IMR-90 (cell line): Measurements from ENCODE around the gene ATP6V1E1. TPM values are rescaled to one million over a fixed set of nuclear protein-coding genes. Genes with fewer than 3 reads are reported as not detected.

Experiments
- ATAC-seq: fragments of 200-7000 bp; cut with Tn5 transposase; 2 replicates; pipeline ENCODE4 v1.9.1; 2020; ENCODE audit warnings: low read depth, mild to moderate bottlenecking, moderate library complexity
- BruUV-seq: library from RNA; stranded (reverse); fragments of 400-500 nt; replicated peaks from 2 replicates; lab custom pipeline; 2021; lab: Mats Ljungman, UMichigan
- CTCF ChIA-PET: fragments of 300-600 bp; formaldehyde crosslinking; extraction: SDS; loops from one replicate; lab custom pipeline; 2021; ENCODE audit warnings: antibody characterized with exemption; lab: Yijun Ruan, JAX
- POLR2A ChIA-PET: fragments of 300-600 bp; sonication (Branson Sonifier 250); formaldehyde crosslinking; loops from one replicate; lab custom pipeline; 2022; ENCODE audit warnings: antibody characterized with exemption; ENCODE audit not compliant: unreplicated experiment; lab: Charles Lee
- DNase-seq: peaks from one replicate; pipeline ENCODE4 v3.0.0; 2013
- H2AFZ ChIP-seq: replicated peaks from 2 replicates; pipeline ENCODE3; 2013; ENCODE audit warnings: low read length, mild to moderate bottlenecking; ENCODE audit not compliant: poor library complexity
- H2AK5ac ChIP-seq: 2 replicates; pipeline ENCODE4 v1.6.1; 2013; ENCODE audit warnings: low read depth, low read length, inconsistent platforms
- H2AK9ac ChIP-seq: replicated peaks from 2 replicates; pipeline ENCODE3; 2013; ENCODE audit warnings: mild to moderate bottlenecking, low read depth, low read length, moderate library complexity; ENCODE audit not compliant: poor library complexity
- H2BK120ac ChIP-seq: 2 replicates; pipeline ENCODE4 v1.6.1; 2013; ENCODE audit warnings: low read depth, low read length, inconsistent platforms
- H2BK15ac ChIP-seq: 3 replicates; pipeline ENCODE4 v1.6.1; 2013; ENCODE audit warnings: low read depth, low read length, inconsistent platforms
- H2BK20ac ChIP-seq: 2 replicates; pipeline ENCODE4 v1.6.1; 2013; ENCODE audit warnings: low read depth, mild to moderate bottlenecking, inconsistent platforms, low read length, moderate library complexity
- H2BK5ac ChIP-seq: 2 replicates; pipeline ENCODE4 v1.6.1; 2013; ENCODE audit warnings: mild to moderate bottlenecking, low read depth, low read length, inconsistent platforms; ENCODE audit not compliant: poor library complexity, severe bottlenecking
- H3K14ac ChIP-seq: replicated peaks from 2 replicates; pipeline ENCODE4 v1.6.1; 2013; ENCODE audit warnings: low read depth, low read length, inconsistent platforms
- H3K18ac ChIP-seq: 2 replicates; pipeline ENCODE4 v1.6.1; 2013; ENCODE audit warnings: low read depth, low read length, control low read depth
- H3K23ac ChIP-seq: 2 replicates; pipeline ENCODE4 v1.6.1; 2013; ENCODE audit warnings: low read depth, low read length, inconsistent platforms
- H3K27ac ChIP-seq: 2 replicates; pipeline ENCODE4 v1.5.1; 2013; ENCODE audit warnings: mild to moderate bottlenecking, control low read depth, low read length; ENCODE audit not compliant: insufficient read depth
- H3K27me3 ChIP-seq: 2 replicates; pipeline ENCODE4 v1.6.1; 2013; ENCODE audit warnings: low read length; ENCODE audit not compliant: control insufficient read depth, insufficient read depth
- H3K36me3 ChIP-seq: 2 replicates; pipeline ENCODE4 v1.6.1; 2013; ENCODE audit warnings: low read length, mixed read lengths; ENCODE audit not compliant: control insufficient read depth, insufficient read depth
- H3K4ac ChIP-seq: 2 replicates; pipeline ENCODE4 v1.6.1; 2013; ENCODE audit warnings: low read depth, low read length, inconsistent platforms
- H3K4me1 ChIP-seq: 2 replicates; pipeline ENCODE4 v1.6.1; 2013; ENCODE audit warnings: low read length, mixed read lengths; ENCODE audit not compliant: control insufficient read depth, insufficient read depth
- H3K4me2 ChIP-seq: 2 replicates; pipeline ENCODE4 v1.6.1; 2013; ENCODE audit warnings: low read depth, mild to moderate bottlenecking, control low read depth, low read length, moderate library complexity
- H3K4me3 ChIP-seq: 2 replicates; pipeline ENCODE4 v1.5.1; 2013; ENCODE audit warnings: low read depth, mild to moderate bottlenecking, control low read depth, low read length, moderate library complexity; ENCODE audit not compliant: insufficient read depth
- H3K56ac ChIP-seq: 2 replicates; pipeline ENCODE4 v1.6.1; 2013; ENCODE audit warnings: low read length, inconsistent platforms; ENCODE audit not compliant: insufficient read depth; ENCODE audit errors: extremely low read depth
- H3K79me1 ChIP-seq, 2 experiments: 2 replicates each; pipeline ENCODE4 v1.6.1; 2013; ENCODE audit warnings: low read length in 2 of 2, inconsistent platforms in 1 of 2, low read depth in 1 of 2
- H3K9ac ChIP-seq: 2 replicates; pipeline ENCODE4 v1.6.1; 2013; ENCODE audit warnings: low read depth, low read length, control low read depth
- H3K9me1 ChIP-seq: 2 replicates; pipeline ENCODE4 v1.6.1; 2013; ENCODE audit warnings: low read length, inconsistent platforms; ENCODE audit not compliant: insufficient read depth
- H3K9me3 ChIP-seq: 2 replicates; pipeline ENCODE4 v1.6.1; 2013; ENCODE audit warnings: low read length; ENCODE audit not compliant: control insufficient read depth, insufficient read depth
- H4K20me1 ChIP-seq: 2 replicates; pipeline ENCODE4 v1.6.1; 2013; ENCODE audit warnings: low read length, inconsistent platforms; ENCODE audit not compliant: insufficient read depth
- H4K5ac ChIP-seq: 2 replicates; pipeline ENCODE4 v1.6.1; 2013; ENCODE audit warnings: mild to moderate bottlenecking, low read depth, low read length, control low read depth
- H4K8ac ChIP-seq, 2 experiments: 2 replicates each; pipeline ENCODE4 v1.6.1; 2013; ENCODE audit warnings: low read depth in 2 of 2, low read length in 2 of 2, control low read depth in 1 of 2, inconsistent platforms in 1 of 2
- H4K91ac ChIP-seq: 2 replicates; pipeline ENCODE4 v1.6.1; 2013; ENCODE audit warnings: low read depth, low read length, inconsistent platforms; ENCODE audit not compliant: insufficient read depth
- BHLHE40 ChIP-seq: fragments of 150-350 bp; IDR thresholded peaks from 2 replicates; pipeline ENCODE4 v1.6.1; 2016; ENCODE audit warnings: mild to moderate bottlenecking, low read depth, low read length
- CEBPB ChIP-seq: IDR thresholded peaks from 2 replicates; pipeline ENCODE4 v1.6.1; 2012; ENCODE audit warnings: low read depth, low read length, improper control_type of control experiment
- CHD1 ChIP-seq: IDR thresholded peaks from 2 replicates; pipeline ENCODE4 v1.6.1; 2012; ENCODE audit warnings: low read depth, low read length, improper control_type of control experiment
- CTCF ChIP-seq: conservative IDR thresholded peaks from 2 replicates; pipeline ENCODE4 v1.5.1; 2012; ENCODE audit warnings: mild to moderate bottlenecking, low read depth, low read length, improper control_type of control experiment
- ELK1 ChIP-seq: fragments of 150-350 bp; IDR thresholded peaks from 2 replicates; pipeline ENCODE4 v1.6.1; 2016; ENCODE audit warnings: low read depth, mild to moderate bottlenecking, low read length, moderate library complexity, borderline replicate concordance
- FOS ChIP-seq: fragments of 150-350 bp; IDR thresholded peaks from 2 replicates; pipeline ENCODE4 v1.6.1; 2016; ENCODE audit warnings: low read depth, low read length
- MAFK ChIP-seq: IDR thresholded peaks from 2 replicates; pipeline ENCODE4 v1.6.1; 2012; ENCODE audit warnings: low read depth, low read length, improper control_type of control experiment
- MAZ ChIP-seq: IDR thresholded peaks from 2 replicates; pipeline ENCODE4 v1.6.1; 2012; ENCODE audit warnings: low read depth, mild to moderate bottlenecking, low read length, improper control_type of control experiment, moderate library complexity, borderline replicate concordance
- MXI1 ChIP-seq: IDR thresholded peaks from 2 replicates; pipeline ENCODE4 v1.6.1; 2012; ENCODE audit warnings: low read depth, mild to moderate bottlenecking, low read length, moderate library complexity, borderline replicate concordance
- NFE2L2 ChIP-seq: fragments of 150-350 bp; IDR thresholded peaks from 2 replicates; pipeline ENCODE4 v1.6.1; 2016; ENCODE audit warnings: low read depth, mild to moderate bottlenecking, low read length
- POLR2A ChIP-seq: IDR thresholded peaks from 2 replicates; pipeline ENCODE4 v1.6.1; 2012; ENCODE audit warnings: mild to moderate bottlenecking, low read depth, low read length
- RAD21 ChIP-seq: IDR thresholded peaks from 2 replicates; pipeline ENCODE4 v1.6.1; 2012; ENCODE audit warnings: low read length, improper control_type of control experiment
- RCOR1 ChIP-seq: IDR thresholded peaks from 2 replicates; pipeline ENCODE4 v1.6.1; 2012; ENCODE audit warnings: mild to moderate bottlenecking, low read length, improper control_type of control experiment; ENCODE audit not compliant: insufficient replicate concordance
- RFX5 ChIP-seq: IDR thresholded peaks from 2 replicates; pipeline ENCODE4 v1.8.0; 2012; ENCODE audit warnings: low read depth, mild to moderate bottlenecking, low read length, moderate library complexity
- SMC3 ChIP-seq: fragments of 150-350 bp; IDR thresholded peaks from 2 replicates; pipeline ENCODE4 v1.6.1; 2016; ENCODE audit warnings: low read depth, mild to moderate bottlenecking, antibody characterized with exemption, low read length, moderate library complexity
- WGBS, 2 experiments: methylation state at CpG; one replicate each; pipeline versions ENCODE4 v1.1.5 to v1.1.7; 2013; ENCODE audit warnings: missing lambda C conversion rate in 2 of 2; ENCODE audit not compliant: insufficient read length in 1 of 2; ENCODE audit errors: extremely low coverage in 2 of 2; 5-methylcytosine and 5-hydroxymethylcytosine counted together
- dilution Hi-C: fragments of 300-500 bp; cut with HindIII; formaldehyde crosslinking; loops from one replicate; pipeline ENCODE4 v1.14.3; 2018; ENCODE audit warnings: low sequenced_read_pairs; ENCODE audit not compliant: unreplicated experiment
- in situ Hi-C: fragments of 300-500 bp; cut with MboI; formaldehyde crosslinking; loops from 3 replicates; pipeline ENCODE4 v1.14.3; 2019; ENCODE audit warnings: low sequenced_read_pairs, inconsistent platforms, mixed read lengths
- intact Hi-C: fragments of 100-400 bp; cut with micrococcal nuclease; formaldehyde crosslinking; loops from 2 replicates; pipeline ENCODE4 v1.10.0; 2022
- polyA plus RNA-seq, 3 experiments: library from polyadenylated mRNA; depleted of rRNA; stranded (reverse); fragments of >200 nt; gene quantifications; 2 replicates each; pipeline ENCODE4 v1.2.3, GENCODE V29; 2012; ENCODE audit warnings: low replicate concordance in 1 of 3
- total RNA-seq: library from RNA; depleted of rRNA; stranded (reverse); fragments of >200 nt; gene quantifications from 2 replicates; pipeline ENCODE4 v1.2.3, GENCODE V29; 2012
- TF ChIP-seq, protein P1 (sequence below): fragments of 150-350 bp; IDR thresholded peaks from 2 replicates; pipeline ENCODE4 v1.6.1; 2017; ENCODE audit warnings: mild to moderate bottlenecking, antibody characterized with exemption, low read length, low read depth

The ATP6V1E1 gene
- total and polyA plus RNA-seq, 2 of the 4 experiments (the other 2 are of a cell fraction), result 144 to 148 TPM

- H2AK5ac ChIP-seq, result no peak overlapping the region
- no peak for TF ChIP-seq SMC3
- no peak for TF ChIP-seq ELK1
- TF ChIP-seq CTCF, result no peak
- TF ChIP-seq FOS, result no peak
- no peak for TF ChIP-seq BHLHE40
- no peak for TF ChIP-seq CEBPB
- TF ChIP-seq MAZ, result no peak
- no peak for TF ChIP-seq CHD1
- no peak for TF ChIP-seq RAD21
- TF ChIP-seq MAFK, result no peak
- TF ChIP-seq POLR2A, result no peak
- no peak for TF ChIP-seq NFE2L2
- TF ChIP-seq, protein P1, sequence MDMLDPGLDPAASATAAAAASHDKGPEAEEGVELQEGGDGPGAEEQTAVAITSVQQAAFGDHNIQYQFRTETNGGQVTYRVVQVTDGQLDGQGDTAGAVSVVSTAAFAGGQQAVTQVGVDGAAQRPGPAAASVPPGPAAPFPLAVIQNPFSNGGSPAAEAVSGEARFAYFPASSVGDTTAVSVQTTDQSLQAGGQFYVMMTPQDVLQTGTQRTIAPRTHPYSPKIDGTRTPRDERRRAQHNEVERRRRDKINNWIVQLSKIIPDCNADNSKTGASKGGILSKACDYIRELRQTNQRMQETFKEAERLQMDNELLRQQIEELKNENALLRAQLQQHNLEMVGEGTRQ, result no peak
- no peak for TF ChIP-seq RCOR1
- TF ChIP-seq MXI1, result no peak
- TF ChIP-seq RFX5, result no peak
- H3K27me3 ChIP-seq, result no peaks in the 10 kb centered on the region
- WGBS, 2 experiments, result 89% methylated on average over 3 of the region's 14 CpGs; no CpG with 5 or more reads in 1 of the 2 experiments
- H2BK15ac ChIP-seq, result no peak overlapping the region
- H3K4ac ChIP-seq, result no peak overlapping the region
- H3K79me1 ChIP-seq, result no peaks in the 10 kb centered on the region
- H3K36me3 ChIP-seq, result no peaks in the 10 kb centered on the region
- no peak overlapping the region for H2BK5ac ChIP-seq
- no peak overlapping the region for H2AK9ac ChIP-seq
- CTCF ChIA-PET, result no interaction called here
- no peak overlapping the region for H3K56ac ChIP-seq
- no peak overlapping the region for H2BK20ac ChIP-seq
- no peak overlapping the region for H3K9ac ChIP-seq
- H4K5ac ChIP-seq, result no peak overlapping the region
- no peaks in the 10 kb centered on the region for H3K9me3 ChIP-seq
- no peak overlapping the region for H4K91ac ChIP-seq
- no peak overlapping the region for H3K4me2 ChIP-seq
- no TSS peak for BruUV-seq
- no peak overlapping the region for H3K18ac ChIP-seq
- H3K14ac ChIP-seq, result no peak overlapping the region
- no peak overlapping the region for H2AFZ ChIP-seq
- H4K8ac ChIP-seq, result no peak overlapping the region
- intact Hi-C loops (loop anchor here (10.0 kb wide), 1 partner anchor 135 kb away; no protein-coding TSS in a partner anchor), in situ Hi-C loops (no loop called here), dilution Hi-C loops (no loop called here)
- DNase-seq, result no peak
- H3K9me1 ChIP-seq, result no peaks in the 10 kb centered on the region; the same call in 1 of the 2 replicates
- POLR2A ChIA-PET, result no interaction called here
- H3K27ac ChIP-seq, result no peak overlapping the region
- H4K20me1 ChIP-seq, result no peaks in the 10 kb centered on the region
- 0 out of 2 replicates have a peak, but pooled peaks cover 2% of the 10 kb centered on the region for H3K4me1 ChIP-seq
- ATAC-seq, result no peak
- H2BK120ac ChIP-seq, result no peak overlapping the region
- no peak overlapping the region for H3K23ac ChIP-seq
- H3K4me3 ChIP-seq, result no peak overlapping the region
Measured at GRCh38 chr22:17579535-17579981, 49.0 kb downstream of the ATP6V1E1 start.
